Sciatic nerve (tissue), 2 donors: Measurements from ENCODE around the gene TAF11L3. TPM values are rescaled to one million over a fixed set of nuclear protein-coding genes. Genes with fewer than 3 reads are reported as not detected.
A peak's percentile ranks its signal among the peaks of the same experiment; 100 is the strongest.
"Not testable (repeated sequence)": the region's sequence is repeated elsewhere in the genome, so short reads cannot be mapped to it uniquely, and the experiment has no call there.

ENCODE experiments used
- ATAC-seq: fragments of 200-7000 bp; cut with Tn5 transposase; one replicate; pipeline ENCODE4 v1.9.1; 2020; ENCODE audit warnings: mild to moderate bottlenecking, moderate library complexity
- DNase-seq: peaks from one replicate; pipeline ENCODE4 v3.0.0-alpha.2; 2020; ENCODE audit warnings: low spot score
- intact Hi-C: fragments of 100-400 bp; cut with DNase I; formaldehyde crosslinking; loops from one replicate; pipeline ENCODE4 v1.14.2; 2022
- total RNA-seq: library from RNA; stranded (reverse); fragmentation: NEBNext Ultra II Directional; extraction: Animal tissue kit (Norgen Biotek cat#: 25700); gene quantifications from one replicate; pipeline ENCODE4 v1.2.1, GENCODE V29; 2021
- donor health status: DM: no; HTN: no; CAD: no.
- donor health status: DM: no; HTN: no; CAD: no.

The TAF11L3 gene
- not detected for total RNA-seq

- DNase-seq, intact Hi-C loops, ATAC-seq: not testable (repeated sequence)
Measured at GRCh38 chr5:17518067-17518466, at the start of gene TAF11L3. Gene TAF11L3, plus strand, starts transcription at chr5:17518367.

GRCh38 chr5:17470064-17470463 is 48.1 kb upstream of the TAF11L3 start:
- no peak for DNase-seq
- ATAC-seq, result no peak
- intact Hi-C loops, result no loop called here

GRCh38 chr5:17475064-17475463 is 43.1 kb upstream of the TAF11L3 start:
- DNase-seq, ATAC-seq, intact Hi-C loops: not testable (repeated sequence)

- no peak for DNase-seq
- ATAC-seq, result no peak
- intact Hi-C loops, result no loop called here
Measured at GRCh38 chr5:17477043-17477442, 41.1 kb upstream of the TAF11L3 start.

- ATAC-seq, result no peak
- intact Hi-C loops, result no loop called here
- DNase-seq, result no peak
Measured at GRCh38 chr5:17477573-17478265, 40.4 kb upstream of the TAF11L3 start.

GRCh38 chr5:17481378-17481777 is 36.8 kb upstream of the TAF11L3 start:
- no peak for ATAC-seq
- intact Hi-C loops, result no loop called here
- DNase-seq, result no peak

- DNase-seq (no peak), ATAC-seq (no peak)
- intact Hi-C loops, result no loop called here
Measured at GRCh38 chr5:17482790-17483189, 35.4 kb upstream of the TAF11L3 start.

- DNase-seq, intact Hi-C loops, ATAC-seq: not testable (repeated sequence)
Measured at GRCh38 chr5:17486464-17487173, 31.5 kb upstream of the TAF11L3 start.

GRCh38 chr5:17487174-17487512 is 31.0 kb upstream of the TAF11L3 start:
- no peak for DNase-seq
- intact Hi-C loops, result no loop called here
- no peak for ATAC-seq

GRCh38 chr5:17491257-17491656 is 26.9 kb upstream of the TAF11L3 start:
- ATAC-seq, DNase-seq, intact Hi-C loops: not testable (repeated sequence)

- DNase-seq (no peak), ATAC-seq (no peak)
- intact Hi-C loops, result no loop called here
Measured at GRCh38 chr5:17492770-17493169, 25.4 kb upstream of the TAF11L3 start.

- ATAC-seq, result no peak
- DNase-seq, result no peak
- intact Hi-C loops, result no loop called here
Measured at GRCh38 chr5:17497446-17497845, 20.7 kb upstream of the TAF11L3 start.

- DNase-seq, ATAC-seq, intact Hi-C loops: not testable (repeated sequence)
Measured at GRCh38 chr5:17497931-17498330, 20.2 kb upstream of the TAF11L3 start, which contains the start of gene TAF11L2. Gene TAF11L2, plus strand, starts transcription at chr5:17498231.

- ATAC-seq, result no peak
- intact Hi-C loops, result no loop called here
- DNase-seq, result no peak
Measured at GRCh38 chr5:17511775-17512325, 6.3 kb upstream of the TAF11L3 start.

- intact Hi-C loops, ATAC-seq: not testable (repeated sequence)
- DNase-seq, result peak; percentile 76
Measured at GRCh38 chr5:17517526-17517925, 641 bp upstream of the TAF11L3 start.

GRCh38 chr5:17519508-17519907 is 1.3 kb downstream of the TAF11L3 start:
- ATAC-seq, intact Hi-C loops, DNase-seq: not testable (repeated sequence)

GRCh38 chr5:17521501-17521900 is 3.3 kb downstream of the TAF11L3 start, which contains the start of gene TAF11L4:
Gene TAF11L4, plus strand, starts transcription at chr5:17521801.
- intact Hi-C loops, DNase-seq, ATAC-seq: not testable (repeated sequence)

- intact Hi-C loops, DNase-seq, ATAC-seq: not testable (repeated sequence)
Measured at GRCh38 chr5:17524935-17525334, 6.8 kb downstream of the TAF11L3 start, which contains the start of gene TAF11L5. Gene TAF11L5, plus strand, starts transcription at chr5:17525235.

- intact Hi-C loops, ATAC-seq: not testable (repeated sequence)
- peak; percentile 82 for DNase-seq
Measured at GRCh38 chr5:17526504-17526903, 8.3 kb downstream of the TAF11L3 start.

GRCh38 chr5:17528369-17528768 is 10.2 kb downstream of the TAF11L3 start, which contains the start of gene TAF11L6:
Gene TAF11L6, plus strand, starts transcription at chr5:17528669.
- DNase-seq, intact Hi-C loops, ATAC-seq: not testable (repeated sequence)
